Measurements from ENCODE around the gene SPATA2L.
"Not testable (repeated sequence)": the region's sequence is repeated elsewhere in the genome, so short reads cannot be mapped to it uniquely, and the experiment has no call there.

The SPATA2L gene

GRCh38 chr16:89706518-89707260 is 5.2 kb upstream of the SPATA2L start:
- no peak for DNase-seq

DNA sequence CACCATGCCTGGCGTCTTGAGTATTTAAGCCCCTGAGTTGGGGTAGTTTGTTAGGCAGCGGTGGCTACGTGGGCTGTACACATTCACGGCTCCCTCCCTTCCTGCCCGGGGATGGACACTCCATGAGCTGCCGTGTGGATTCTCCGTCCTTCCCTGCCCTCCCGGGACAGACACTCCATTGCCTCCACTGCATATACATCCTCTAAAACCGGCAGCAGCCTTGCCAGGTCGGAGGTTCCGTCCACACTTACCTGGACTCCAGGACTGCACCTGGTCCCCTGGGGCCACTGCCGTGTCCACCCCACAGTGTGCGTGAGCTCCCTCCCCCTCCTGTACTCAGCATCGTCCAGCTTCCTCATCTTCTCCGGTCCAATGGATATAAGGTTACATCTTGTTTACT is 3.5 kb upstream of the SPATA2L start:
- no peak for DNase-seq

DNA sequence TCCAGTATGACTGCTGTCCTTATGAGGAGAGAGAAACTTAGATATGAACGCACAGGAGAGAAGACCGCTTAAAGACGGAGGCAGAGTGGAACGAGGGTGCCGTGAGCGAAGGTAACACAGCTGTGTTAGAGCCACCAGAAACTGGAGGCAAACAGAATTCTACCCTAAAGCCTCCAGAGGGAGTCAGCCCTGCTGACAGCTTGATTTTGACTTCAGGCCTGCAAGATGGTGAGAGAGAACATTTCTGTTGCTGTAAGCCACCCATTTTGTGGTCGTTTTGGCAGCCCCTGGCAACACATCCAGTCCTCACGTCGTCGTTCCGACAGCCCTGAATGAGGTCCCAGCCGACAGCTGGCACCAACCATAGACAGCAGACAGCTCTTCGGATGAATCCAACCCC is 2.8 kb upstream of the SPATA2L start:
- DNase-seq: no peak

DNA sequence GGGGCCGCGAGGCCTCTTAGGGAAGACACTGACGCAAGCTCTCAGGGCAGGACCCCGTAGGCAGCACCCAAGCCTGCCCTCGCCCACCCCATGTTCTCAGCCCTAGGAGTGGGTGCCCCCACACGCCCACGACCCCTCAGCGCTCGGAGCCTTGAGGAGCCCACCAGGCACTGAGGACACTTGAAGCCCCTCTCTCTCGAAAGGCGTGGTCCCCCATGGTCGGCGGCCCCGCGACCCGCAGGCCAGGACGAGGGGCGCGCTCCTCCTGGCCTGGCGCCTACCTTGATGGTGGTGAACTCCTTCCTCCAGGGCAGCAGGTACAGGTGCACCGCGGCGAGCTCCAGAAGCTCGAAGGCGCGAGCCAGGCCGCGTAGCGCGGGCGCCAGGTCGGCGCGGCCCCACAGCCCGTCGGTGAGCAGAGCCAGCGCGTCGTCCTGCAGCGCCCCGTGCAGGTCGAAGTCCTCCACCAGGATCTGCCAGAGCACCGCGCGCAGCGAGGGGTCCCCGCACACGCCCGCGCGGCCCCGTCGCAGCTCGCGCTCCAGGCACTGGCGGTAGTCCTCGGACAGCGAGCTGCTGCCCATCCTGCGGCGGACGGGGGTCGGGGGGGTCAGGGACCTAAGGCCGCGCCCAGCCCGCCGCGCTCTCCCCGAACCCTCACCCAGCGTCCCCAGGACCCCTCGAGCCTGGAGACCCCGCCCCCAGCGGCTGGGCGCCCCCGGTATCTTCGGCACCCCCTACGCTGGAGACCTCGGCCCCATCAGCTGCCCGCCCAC is 668 bp downstream of the SPATA2L start:
- peak; percentile 63 for DNase-seq

GRCh38 chr16:89700100-89700648 is 1.3 kb downstream of the SPATA2L start:
- peak; percentile 96 for DNase-seq

- not testable (repeated sequence) for DNase-seq
These were observed 1.8 kb downstream of the SPATA2L start for GRCh38 chr16:89699629-89700099.

DNA sequence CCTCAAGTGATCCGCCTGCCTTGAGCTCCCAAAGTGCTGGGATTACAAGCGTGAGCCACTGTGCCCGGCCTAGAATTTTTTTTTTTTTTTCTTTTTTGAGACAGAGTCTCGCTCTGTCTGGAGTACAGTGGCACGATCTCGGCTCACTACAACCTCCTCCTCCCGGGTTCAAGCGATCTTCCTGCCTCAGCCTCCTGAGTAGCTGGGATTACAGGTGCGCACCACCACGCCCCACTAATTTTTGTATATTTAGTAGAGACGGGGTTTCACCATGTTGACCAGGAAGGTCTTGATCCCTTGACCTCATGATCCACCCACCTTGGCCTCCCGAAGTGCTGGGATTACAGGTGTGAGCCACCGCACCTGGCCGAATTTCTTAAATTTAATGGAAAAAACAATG is 2.8 kb downstream of the SPATA2L start:
- DNase-seq: not testable (repeated sequence)

GRCh38 chr16:89697616-89698331 is 3.7 kb downstream of the SPATA2L start:
- no peak for DNase-seq

DNA sequence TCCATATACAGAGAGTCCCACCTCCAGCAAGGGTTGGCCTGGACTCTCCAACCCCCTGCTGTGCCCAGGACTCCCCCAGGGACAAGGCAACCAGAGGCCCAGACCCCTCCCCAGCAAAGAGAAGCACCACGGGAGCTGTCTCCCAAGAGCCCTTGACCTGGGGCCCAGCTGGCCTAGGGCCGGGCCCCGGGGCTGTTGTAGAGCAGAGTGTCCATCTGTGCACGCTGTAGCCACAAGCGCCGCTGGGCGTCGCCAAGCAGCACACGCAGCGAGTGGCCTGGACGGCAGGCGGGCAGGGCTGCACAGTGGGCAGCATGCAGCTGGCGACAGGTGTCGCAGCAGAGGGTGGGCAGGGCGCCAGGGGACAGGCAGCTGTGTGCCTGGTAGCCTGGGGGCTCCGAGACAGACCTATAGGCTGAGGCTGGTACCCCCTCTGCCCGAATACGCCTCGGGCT is 4.3 kb downstream of the SPATA2L start:
- no peak for DNase-seq

DNA sequence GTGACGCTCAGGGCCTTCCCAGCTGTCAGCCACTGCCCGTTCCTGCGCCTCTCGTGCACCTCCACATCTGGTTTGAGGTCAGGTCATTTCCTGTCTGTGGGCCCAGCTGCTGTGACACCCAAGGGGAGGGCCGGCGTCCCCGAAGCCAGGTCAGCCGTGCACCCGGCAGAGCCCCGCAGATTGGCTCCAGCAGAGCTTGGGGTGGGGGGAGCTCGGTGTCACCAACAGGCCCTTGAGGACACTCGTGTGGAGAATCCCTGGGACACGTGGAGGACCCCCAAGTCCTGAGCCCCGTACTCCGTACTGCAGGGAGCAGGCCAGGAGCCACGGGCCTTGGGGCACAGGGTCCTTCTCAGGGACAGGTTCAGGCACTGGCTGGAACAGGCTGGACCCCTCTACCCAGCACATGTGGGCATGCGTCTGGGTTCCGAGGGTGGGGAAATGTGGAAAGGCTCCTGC is 4.8 kb downstream of the SPATA2L start:
- peak; percentile 66 for DNase-seq

DNA sequence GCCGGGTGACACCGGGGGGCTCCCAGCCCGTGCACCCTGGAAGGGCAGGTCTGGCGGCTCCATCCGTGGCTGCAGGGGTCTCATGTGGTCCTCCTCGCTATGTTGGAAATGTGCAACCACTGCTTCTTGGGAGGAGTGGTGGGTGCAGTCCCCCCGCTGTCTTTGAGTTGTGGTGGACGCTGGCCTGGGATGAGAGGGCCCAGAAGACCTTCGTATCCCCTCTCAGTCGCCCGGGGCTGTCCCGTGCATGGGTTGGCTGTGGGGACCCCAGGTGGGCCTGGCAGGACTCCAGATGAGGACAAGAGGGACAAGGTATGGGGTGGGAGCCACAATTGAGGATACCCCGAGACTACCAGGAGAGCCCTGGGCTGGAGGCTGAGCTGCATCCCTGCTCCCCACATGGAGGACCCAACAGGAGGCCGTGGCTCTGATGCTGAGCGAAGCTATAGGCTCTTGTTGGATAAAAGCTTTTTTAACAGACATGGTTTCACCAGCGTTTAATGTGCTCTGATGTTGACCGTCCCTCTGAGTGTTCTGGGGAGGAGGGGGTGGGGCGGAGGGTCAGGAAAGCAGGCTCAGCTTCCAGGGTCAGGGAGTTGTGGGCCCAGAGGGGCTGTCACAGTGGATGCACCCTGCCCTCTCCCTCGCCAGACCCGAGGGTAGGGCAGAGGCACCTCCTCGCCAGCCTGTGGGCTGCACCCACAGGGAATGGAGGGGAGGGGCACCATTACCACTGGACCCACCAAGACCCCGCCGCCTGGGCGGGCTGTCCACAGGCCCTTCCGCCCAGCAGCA is 5.4 kb downstream of the SPATA2L start:
- DNase-seq: no peak

DNA sequence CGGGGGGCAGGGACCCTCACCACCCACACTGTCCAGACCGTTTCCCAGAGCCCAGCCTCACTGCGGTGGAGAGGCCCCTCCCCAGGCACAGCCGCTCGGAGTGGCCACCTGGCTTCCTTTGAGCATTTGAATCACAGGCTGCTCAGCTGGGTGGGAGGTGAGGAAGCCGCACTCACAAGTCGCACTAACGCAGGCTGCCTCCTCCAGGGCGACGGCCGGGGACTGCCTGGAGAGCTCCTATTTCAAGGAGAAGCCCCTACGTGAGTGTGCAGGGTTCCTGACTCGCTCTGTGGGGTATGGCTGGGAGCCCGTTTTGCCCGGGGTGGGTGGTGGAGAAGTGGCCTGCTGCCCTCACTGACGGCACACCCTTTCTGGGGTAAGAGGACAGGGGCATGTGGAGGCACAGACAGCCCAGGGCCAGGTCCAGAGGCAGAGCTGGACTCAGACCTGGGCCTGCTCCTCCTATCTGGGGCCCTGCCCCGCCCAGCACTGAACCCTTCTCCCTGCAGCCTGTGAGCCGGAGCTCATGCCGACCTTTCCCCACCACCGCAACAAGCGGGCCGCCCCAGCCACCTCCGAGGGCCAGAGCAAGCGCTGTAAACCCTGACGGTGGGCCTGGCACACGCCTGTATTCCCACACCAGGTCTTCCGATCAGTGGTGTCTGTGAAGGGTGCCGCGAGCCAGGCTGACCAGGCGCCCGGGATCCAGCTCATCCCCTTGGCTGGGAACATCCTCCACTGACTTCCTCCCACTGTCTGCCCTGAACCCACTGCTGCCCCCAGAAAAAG is 6.2 kb downstream of the SPATA2L start:
- no peak for DNase-seq

DNA sequence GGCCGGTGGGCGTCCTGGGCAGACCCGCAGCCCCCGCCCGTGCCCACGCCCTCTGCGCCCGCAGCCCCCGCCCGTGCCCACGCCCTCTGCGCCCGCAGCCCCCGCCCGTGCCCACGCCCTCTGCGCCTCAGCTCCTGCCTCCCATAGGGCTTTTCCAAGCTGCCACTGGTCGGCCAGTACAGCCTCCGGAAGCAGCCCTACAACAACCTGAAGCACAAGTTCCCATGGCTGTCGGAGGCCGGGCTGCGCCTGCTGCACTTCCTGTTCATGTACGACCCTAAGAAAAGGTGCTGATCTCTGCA is 6.8 kb downstream of the SPATA2L start:
- not testable (repeated sequence) for DNase-seq

DNA sequence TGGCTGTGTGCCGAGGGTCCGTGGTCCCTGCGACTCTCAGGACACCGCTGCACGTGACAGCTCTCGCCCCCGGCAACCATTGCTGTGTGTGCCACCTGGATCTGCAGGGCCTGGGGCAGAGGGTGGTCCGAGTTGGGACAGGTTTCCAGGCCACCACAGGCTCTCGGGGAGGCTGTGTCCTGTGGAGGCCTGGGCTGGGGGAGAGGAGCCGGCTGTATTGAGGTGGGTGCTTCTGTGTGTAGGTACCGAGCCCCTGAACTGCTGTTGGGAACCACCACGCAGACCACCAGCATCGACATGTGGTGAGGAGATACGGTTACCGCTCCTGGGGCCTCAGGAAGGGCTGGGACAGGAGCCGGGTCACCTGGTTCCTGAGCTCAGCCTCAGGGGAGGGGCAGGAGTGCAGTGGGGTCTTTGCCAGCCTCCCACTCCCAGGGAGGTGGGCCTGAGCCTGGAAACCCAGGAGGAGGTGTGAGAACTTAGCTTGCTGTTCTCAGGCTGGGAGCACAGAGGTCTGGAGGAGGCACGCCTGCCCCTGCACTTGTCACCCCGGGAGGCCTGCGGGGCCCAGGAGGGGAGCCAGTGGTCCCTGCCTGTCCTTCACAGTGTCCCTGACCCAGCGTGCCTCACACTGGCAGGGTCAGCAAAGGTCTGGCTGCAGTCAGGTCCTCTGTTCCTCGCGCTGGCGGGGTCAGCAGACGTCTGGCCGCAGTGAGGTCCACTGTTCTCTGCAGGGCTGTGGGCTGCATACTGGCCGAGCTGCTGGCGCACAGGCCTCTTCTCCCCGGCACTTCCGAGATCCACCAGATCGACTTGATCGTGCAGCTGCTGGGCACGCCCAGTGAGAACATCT is 7.3 kb downstream of the SPATA2L start:
- DNase-seq: no peak

DNA sequence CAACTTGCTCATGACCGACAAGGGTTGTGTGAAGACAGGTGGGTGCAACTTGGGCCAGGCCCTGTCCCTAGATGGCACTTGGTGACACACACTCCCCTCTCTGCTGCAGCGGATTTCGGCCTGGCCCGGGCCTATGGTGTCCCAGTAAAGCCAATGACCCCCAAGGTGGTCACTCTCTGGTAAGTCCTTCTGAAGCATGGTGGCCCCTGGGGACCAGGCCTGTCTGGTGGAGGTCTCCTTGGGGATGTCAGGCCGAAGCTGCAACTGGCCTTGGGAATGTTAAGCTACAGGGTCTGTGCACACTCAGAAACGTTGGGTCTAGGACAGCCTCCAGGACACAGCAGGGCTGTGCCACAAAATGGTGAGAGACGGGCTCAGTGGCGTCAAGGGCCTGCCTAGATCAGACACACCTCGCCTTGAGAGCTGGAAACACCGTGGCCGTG is 8.2 kb downstream of the SPATA2L start:
- DNase-seq: no peak

- no peak for DNase-seq
These were observed 9.4 kb downstream of the SPATA2L start for GRCh38 chr16:89691986-89692569.

- no peak for DNase-seq
These were observed 10.1 kb downstream of the SPATA2L start for GRCh38 chr16:89691231-89691985.

DNA sequence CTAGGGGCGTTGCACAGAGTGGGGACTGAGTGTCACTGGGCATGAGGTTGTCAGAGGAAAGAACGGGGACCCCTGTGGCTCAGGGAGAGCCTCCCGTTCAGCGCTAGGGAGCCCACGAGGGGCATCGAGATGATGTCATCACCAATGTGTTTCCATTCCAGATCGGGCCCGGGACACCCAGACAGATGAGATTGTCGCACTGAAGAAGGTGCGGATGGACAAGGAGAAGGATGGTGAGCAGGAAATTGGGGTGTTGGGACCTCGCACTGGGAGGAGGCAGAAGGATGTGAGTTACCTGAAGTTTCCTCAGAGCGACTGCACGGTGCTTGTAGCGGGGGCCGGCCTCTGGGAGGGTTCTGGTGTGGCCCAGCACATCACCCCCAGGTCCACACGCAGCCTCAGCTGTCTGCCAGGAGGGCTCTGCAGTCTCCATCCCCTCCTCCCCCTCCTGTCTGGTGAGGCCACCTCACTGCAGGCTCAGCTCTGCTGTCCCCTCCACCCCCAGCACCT is 11.1 kb downstream of the SPATA2L start:
- no peak for DNase-seq

GRCh38 chr16:89689621-89690020 is 11.9 kb downstream of the SPATA2L start:
- not testable (repeated sequence) for DNase-seq
